Endothelial cell of umbilical vein (primary cell): ENCODE measurements around the gene LPP. TPM values are rescaled to one million over a fixed set of nuclear protein-coding genes. Genes with fewer than 3 reads are reported as not detected.

Experiments
- BruUV-seq: library from RNA; stranded (reverse); fragments of 400-500 nt; replicated peaks from 2 replicates; lab custom pipeline; 2021; lab: Mats Ljungman, UMichigan
- CTCF ChIA-PET: fragments of 300-600, 350-600 bp; sonication (Branson Sonifier 250); formaldehyde crosslinking; loops from one replicate; lab custom pipeline; 2021; ENCODE audit warnings: antibody characterized with exemption, inconsistent platforms; lab: Charles Lee
- POLR2A ChIA-PET: fragments of 300-600, 350-600 bp; sonication (Branson Sonifier 250); formaldehyde crosslinking; loops from one replicate; lab custom pipeline; 2021; ENCODE audit warnings: antibody characterized with exemption, inconsistent platforms; lab: Charles Lee
- DNase-seq: peaks from one replicate; pipeline ENCODE4 v3.0.0-alpha.2; 2011; ENCODE audit warnings: low read depth, low spot score
- FAIRE-seq: peaks from 2 replicates; lab custom pipeline; 2011; peaks lifted over from hg19 to GRCh38; lab: Jason Lieb, UNC
- H2AFZ ChIP-seq: 2 replicates; pipeline ENCODE4 v1.6.0; 2012; ENCODE audit warnings: low read depth, low read length, control low read depth, inconsistent platforms
- H3K27ac ChIP-seq: 2 replicates; pipeline ENCODE4 v1.5.1; 2011; ENCODE audit warnings: low read depth, mild to moderate bottlenecking, control low read depth, low read length, moderate library complexity; ENCODE audit not compliant: insufficient read depth
- H3K27me3 ChIP-seq, 2 experiments: 2 replicates each; pipeline versions ENCODE4 v1.6.0 to v1.6.1; 2011; ENCODE audit warnings: low read length in 2 of 2, mixed read lengths in 1 of 2; ENCODE audit not compliant: control insufficient read depth in 2 of 2, insufficient read depth in 2 of 2
- H3K36me3 ChIP-seq, 2 experiments: 2 replicates in 1 of 2; 3 replicates in 1 of 2; pipeline ENCODE4 v1.5.1; 2011; ENCODE audit warnings: low read length in 2 of 2, mild to moderate bottlenecking in 1 of 2, moderate library complexity in 1 of 2; ENCODE audit not compliant: control insufficient read depth in 2 of 2, insufficient read depth in 2 of 2; ENCODE audit errors: extremely low read depth in 1 of 2
- H3K4me1 ChIP-seq: 3 replicates; pipeline ENCODE4 v1.5.1; 2011; ENCODE audit warnings: mild to moderate bottlenecking, low read length; ENCODE audit not compliant: control insufficient read depth, insufficient read depth; ENCODE audit errors: extremely low read depth
- H3K4me2 ChIP-seq: 2 replicates; pipeline ENCODE4 v1.6.1; 2011; ENCODE audit warnings: low read length, control low read depth, mixed read lengths; ENCODE audit not compliant: insufficient read depth
- H3K4me3 ChIP-seq, 3 experiments: fragments of 200-600 bp in 1 of 3; sonication (generic), shearing (Covaris generic) in 1 of 3; replicated peaks in 1 of 3; 2 replicates each; pipeline ENCODE4 v1.5.1; 2011 to 2016; ENCODE audit warnings: control low read depth in 3 of 3, low read length in 3 of 3, mild to moderate bottlenecking in 2 of 3, inconsistent platforms in 1 of 3, low read depth in 1 of 3, moderate library complexity in 1 of 3; ENCODE audit not compliant: insufficient read depth in 1 of 3
- H3K79me2 ChIP-seq: 2 replicates; pipeline ENCODE4 v1.6.0; 2012; ENCODE audit warnings: low read length, inconsistent platforms; ENCODE audit not compliant: control insufficient read depth, insufficient read depth
- H3K9ac ChIP-seq: replicated peaks from 2 replicates; pipeline ENCODE3; 2011; ENCODE audit warnings: low read length, control low read depth; ENCODE audit not compliant: insufficient read depth; ENCODE audit errors: extremely low read depth
- H3K9me1 ChIP-seq: replicated peaks from 3 replicates; pipeline ENCODE4 v1.6.0; 2011; ENCODE audit warnings: mild to moderate bottlenecking, low read length; ENCODE audit not compliant: control insufficient read depth, insufficient read depth; ENCODE audit errors: extremely low read depth
- H3K9me3 ChIP-seq: replicated peaks from 2 replicates; pipeline ENCODE4 v1.5.1; 2012; ENCODE audit warnings: low read length, inconsistent platforms; ENCODE audit not compliant: control insufficient read depth, insufficient read depth
- H4K20me1 ChIP-seq: replicated peaks from 2 replicates; pipeline ENCODE3; 2011; ENCODE audit warnings: mild to moderate bottlenecking, low read length; ENCODE audit not compliant: control insufficient read depth, insufficient read depth; ENCODE audit errors: extremely low read depth
- CTCF ChIP-seq, 2 donors: IDR thresholded peaks; 1 replicate in 1 of 2; 2 replicates in 1 of 2; pipeline ENCODE4 v1.5.1; 2011; ENCODE audit warnings: low read length in 2 of 2, mild to moderate bottlenecking in 2 of 2, moderate library complexity in 2 of 2, control low read depth in 1 of 2, inconsistent platforms in 1 of 2, low read depth in 1 of 2; ENCODE audit not compliant: insufficient read depth in 1 of 2; ENCODE audit errors: extremely low read depth in 1 of 2
- EZH2 ChIP-seq: IDR thresholded peaks from 2 replicates; pipeline ENCODE4 v1.6.1; 2012; ENCODE audit warnings: borderline replicate concordance, low read depth, mild to moderate bottlenecking, moderate library complexity, low read length, inconsistent platforms; ENCODE audit not compliant: severe bottlenecking
- FOS ChIP-seq: IDR thresholded peaks from 2 replicates; pipeline ENCODE4 v1.6.1; 2011; ENCODE audit warnings: mild to moderate bottlenecking, low read length, moderate library complexity, borderline replicate concordance; ENCODE audit not compliant: insufficient read depth
- GATA2 ChIP-seq: IDR thresholded peaks from 2 replicates; pipeline ENCODE4 v1.7.0; 2011; ENCODE audit warnings: low read depth, mild to moderate bottlenecking, moderate library complexity, mixed read lengths, low read length; ENCODE audit not compliant: insufficient read length, insufficient read depth
- JUN ChIP-seq: IDR thresholded peaks from 2 replicates; pipeline ENCODE4 v1.6.1; 2011; ENCODE audit warnings: borderline replicate concordance, low read depth; ENCODE audit not compliant: insufficient read length, insufficient read depth
- MAX ChIP-seq: IDR thresholded peaks from 2 replicates; pipeline ENCODE4 v1.6.1; 2011; ENCODE audit not compliant: insufficient read depth, insufficient read length
- MYC ChIP-seq: IDR thresholded peaks from one replicate; pipeline ENCODE4 v1.6.1; 2011; ENCODE audit warnings: mild to moderate bottlenecking, low read depth, low read length
- POLR2A ChIP-seq: IDR thresholded peaks from 2 replicates; pipeline ENCODE4 v1.6.1; 2012; ENCODE audit warnings: low read depth, mild to moderate bottlenecking, control low read depth, low read length
- POLR2AphosphoS5 ChIP-seq: IDR thresholded peaks from 2 replicates; pipeline ENCODE4 v1.6.1; 2012; ENCODE audit warnings: low read depth, mild to moderate bottlenecking, control low read depth, low read length, moderate library complexity; ENCODE audit not compliant: insufficient read depth
- dilution Hi-C: fragments of 300-500 bp; cut with MboI; formaldehyde crosslinking; loops from one replicate; pipeline ENCODE4 v1.15.0; 2019; ENCODE audit warnings: low sequenced_read_pairs; ENCODE audit not compliant: extremely low pct_ligation_motif_present
- intact Hi-C: fragments of 100-400 bp; cut with micrococcal nuclease; formaldehyde crosslinking; loops from one replicate; pipeline ENCODE4 v1.10.0; 2022
- polyA plus RNA-seq, 4 experiments: library from polyadenylated mRNA; depleted of rRNA in 3 of 4; stranded (reverse) in 3 of 4; unstranded in 1 of 4; fragments of >200 nt; gene quantifications; 2 replicates each; pipeline versions ENCODE4 v1.2.1 to v1.2.3, GENCODE V29; 2011 to 2012; ENCODE audit warnings: missing spikeins in 1 of 4
- total RNA-seq: library from RNA; stranded (reverse); gene quantifications from 2 replicates; pipeline ENCODE4 v1.2.3, GENCODE V29; 2021

The LPP gene
- total and polyA plus RNA-seq, 2 donors (not counting 3 experiments of a cell fraction or from before 2014, with no cell fraction given), result 16.9 to 153 TPM

GRCh38 chr3:188523291-188523690 lies 369.3 kb downstream of the LPP start:
- Histone ChIP-seq H3K36me3 (peaks cover 0 to 5% of the 10 kb centered on the region in 2 experiments), H4K20me1 (no peaks in the 10 kb centered on the region), H3K9me1 (no peaks in the 10 kb centered on the region), H3K4me1 (peaks cover 11% of the 10 kb centered on the region), H3K4me3 (no peak overlapping the region), H2AFZ (no peak overlapping the region), H3K9ac (no peak overlapping the region), H3K9me3 (no peaks in the 10 kb centered on the region), H3K27ac (no peak overlapping the region), H3K27me3 (no peaks in the 10 kb centered on the region), H3K79me2 (no peaks in the 10 kb centered on the region), H3K4me2 (no peak overlapping the region)
- FAIRE-seq, result no peak
- DNase-seq, result no peak
- no TSS peak for BruUV-seq
- ChIA-PET POLR2A (no interaction called here), CTCF (interaction anchor here (1.6 kb wide), 1 partner anchor 431 kb away, joined by 4 read pairs; no protein-coding TSS in a partner anchor)
- TF ChIP-seq JUN, result no peak
- intact Hi-C loops, result no loop called here
- dilution Hi-C loops, result no loop called here

GRCh38 chr3:188524052-188524451 lies 370.1 kb downstream of the LPP start:
- CTCF ChIA-PET, result interaction anchor here (1.6 kb wide), 1 partner anchor 430 kb away, joined by 4 read pairs; no protein-coding TSS in a partner anchor
- H3K36me3 ChIP-seq, result peaks cover 0 to 5% of the 10 kb centered on the region in 2 experiments
- H3K9ac ChIP-seq, result no peak overlapping the region
- intact Hi-C loops, result no loop called here
- H2AFZ ChIP-seq, result no peak overlapping the region
- no peak overlapping the region for H3K27ac ChIP-seq
- no peak for DNase-seq
- peaks cover 11% of the 10 kb centered on the region for H3K4me1 ChIP-seq
- no peak for TF ChIP-seq POLR2A
- no peak for TF ChIP-seq JUN
- no peak for TF ChIP-seq POLR2AphosphoS5
- no peak for TF ChIP-seq MAX
- no peak for TF ChIP-seq FOS
- no peak for TF ChIP-seq EZH2
- TF ChIP-seq GATA2, result no peak
- no peak for TF ChIP-seq CTCF (IDR thresholded peaks at IDR 0.05; ENCODE audit: extremely low read depth in 1 of 2, insufficient read depth in 1 of 2, low read depth in 1 of 2, low read length in 2 of 2)
- TF ChIP-seq MYC, result no peak
- dilution Hi-C loops, result no loop called here
- H3K9me3 ChIP-seq, result no peaks in the 10 kb centered on the region
- no peaks in the 10 kb centered on the region for H3K79me2 ChIP-seq
- no peak for FAIRE-seq
- H3K27me3 ChIP-seq, result no peaks in the 10 kb centered on the region
- no peak overlapping the region for H3K4me2 ChIP-seq
- H3K4me3 ChIP-seq, result no peak overlapping the region
- BruUV-seq, result no TSS peak
- POLR2A ChIA-PET, result interaction anchor here (0.7 kb wide), 1 partner anchor 8 kb away, joined by 3 read pairs; no protein-coding TSS in a partner anchor
- no peaks in the 10 kb centered on the region for H4K20me1 ChIP-seq
- no peaks in the 10 kb centered on the region for H3K9me1 ChIP-seq
